Keratinocyte (primary cell): ENCODE data around the gene STK11.

Source experiments
- CTCF ChIP-seq, 3 experiments: IDR thresholded peaks in 1 of 3; conservative IDR thresholded peaks in 1 of 3; optimal IDR thresholded peaks in 1 of 3; 2 replicates in 2 of 3; 3 replicates in 1 of 3; pipeline versions ENCODE3 to v1.5.1; 2011; ENCODE audit warnings: low read length in 3 of 3, mild to moderate bottlenecking in 3 of 3, moderate library complexity in 2 of 3, control low read depth in 1 of 3, inconsistent platforms in 1 of 3; ENCODE audit not compliant: insufficient read depth in 2 of 3; ENCODE audit errors: extremely low read depth in 1 of 3
- EZH2 ChIP-seq: IDR thresholded peaks from one replicate; pipeline ENCODE4 v1.6.1; 2012; ENCODE audit warnings: inconsistent platforms, mild to moderate bottlenecking, low read length, moderate library complexity

GRCh38 chr19:1270213-1270853 lies 64.8 kb downstream of the STK11 start:
- TF ChIP-seq CTCF (optimal IDR thresholded peaks at IDR 0.05 in 1 of 3, IDR thresholded peaks at IDR 0.05 in 1 of 3, conservative IDR thresholded peaks at IDR 0.05 in 1 of 3; ENCODE audit: extremely low read depth in 1 of 3, insufficient read depth in 2 of 3, low read length in 3 of 3) (no peak), EZH2 (no peak)
